Hepatic stellate cell (primary cell): ENCODE measurements around the gene EGR4.

ENCODE experiments used
- DNase-seq: peaks from one replicate; pipeline ENCODE4 v3.0.0; 2011; ENCODE audit warnings: low spot score

The EGR4 gene

GRCh38 chr2:73249636-73250035, 43.7 kb downstream of the EGR4 start:
- no peak for DNase-seq

GRCh38 chr2:73246850-73247249, 46.5 kb downstream of the EGR4 start:
- DNase-seq, result no peak

GRCh38 chr2:73244580-73244979, 48.8 kb downstream of the EGR4 start:
- no peak for DNase-seq

GRCh38 chr2:73243884-73244570, 49.3 kb downstream of the EGR4 start:
- no peak for DNase-seq
